ENCODE results near the gene C1orf35.

C1orf35 gene

GRCh38 chr1:228064741-228065542 lies 38.2 kb downstream of the C1orf35 start:
- in situ Hi-C loops (cut with MboI; ENCODE audit: low sequenced_read_pairs): no loop called here

- in situ Hi-C loops (cut with MboI; ENCODE audit: low sequenced_read_pairs): no loop called here
These were observed 38.8 kb downstream of the C1orf35 start for GRCh38 chr1:228064296-228064695.

- in situ Hi-C loops (cut with MboI; ENCODE audit: low sequenced_read_pairs): no loop called here
These were observed 39.6 kb downstream of the C1orf35 start for GRCh38 chr1:228063251-228064191.

- in situ Hi-C loops (cut with MboI; ENCODE audit: low sequenced_read_pairs): no loop called here
These were observed 40.3 kb downstream of the C1orf35 start for GRCh38 chr1:228062812-228063211.

GRCh38 chr1:228062085-228062791 lies 40.9 kb downstream of the C1orf35 start:
- in situ Hi-C loops (cut with MboI; ENCODE audit: low sequenced_read_pairs): no loop called here

- in situ Hi-C loops (cut with MboI; ENCODE audit: low sequenced_read_pairs): no loop called here
These were observed 41.6 kb downstream of the C1orf35 start for GRCh38 chr1:228061411-228062084.

GRCh38 chr1:228060458-228061190 lies 42.5 kb downstream of the C1orf35 start:
- in situ Hi-C loops (cut with MboI; ENCODE audit: low sequenced_read_pairs): no loop called here

GRCh38 chr1:228059634-228060457 lies 43.3 kb downstream of the C1orf35 start:
- in situ Hi-C loops (cut with MboI; ENCODE audit: low sequenced_read_pairs): no loop called here

- in situ Hi-C loops (cut with MboI; ENCODE audit: low sequenced_read_pairs): no loop called here
These were observed 44.0 kb downstream of the C1orf35 start for GRCh38 chr1:228058949-228059633.

- in situ Hi-C loops (cut with MboI; ENCODE audit: low sequenced_read_pairs): no loop called here
These were observed 44.8 kb downstream of the C1orf35 start for GRCh38 chr1:228058172-228058948.

All from HL-60/S4 treated with phorbol 12-myristate 13-acetate at 8.2 ng/mL for 4 days and 3 days (cell line).